IMR-90 (cell line): Measurements from ENCODE around the gene PELO. TPM values are rescaled to one million over a fixed set of nuclear protein-coding genes. Genes with fewer than 3 reads are reported as not detected.
A peak's percentile ranks its signal among the peaks of the same experiment; 100 is the strongest.

ENCODE experiments used
- ATAC-seq: fragments of 200-7000 bp; cut with Tn5 transposase; 2 replicates; pipeline ENCODE4 v1.9.1; 2020; ENCODE audit warnings: low read depth, mild to moderate bottlenecking, moderate library complexity
- BruUV-seq: library from RNA; stranded (reverse); fragments of 400-500 nt; replicated peaks from 2 replicates; lab custom pipeline; 2021; lab: Mats Ljungman, UMichigan
- CTCF ChIA-PET: fragments of 300-600 bp; formaldehyde crosslinking; extraction: SDS; loops from one replicate; lab custom pipeline; 2021; ENCODE audit warnings: antibody characterized with exemption; lab: Yijun Ruan, JAX
- POLR2A ChIA-PET: fragments of 300-600 bp; sonication (Branson Sonifier 250); formaldehyde crosslinking; loops from one replicate; lab custom pipeline; 2022; ENCODE audit warnings: antibody characterized with exemption; ENCODE audit not compliant: unreplicated experiment; lab: Charles Lee
- DNase-seq: peaks from one replicate; pipeline ENCODE4 v3.0.0; 2013
- H2AFZ ChIP-seq: replicated peaks from 2 replicates; pipeline ENCODE3; 2013; ENCODE audit warnings: low read length, mild to moderate bottlenecking; ENCODE audit not compliant: poor library complexity
- H2AK5ac ChIP-seq: 2 replicates; pipeline ENCODE4 v1.6.1; 2013; ENCODE audit warnings: low read depth, low read length, inconsistent platforms
- H2AK9ac ChIP-seq: replicated peaks from 2 replicates; pipeline ENCODE3; 2013; ENCODE audit warnings: mild to moderate bottlenecking, low read depth, low read length, moderate library complexity; ENCODE audit not compliant: poor library complexity
- H2BK120ac ChIP-seq: 2 replicates; pipeline ENCODE4 v1.6.1; 2013; ENCODE audit warnings: low read depth, low read length, inconsistent platforms
- H2BK15ac ChIP-seq: 3 replicates; pipeline ENCODE4 v1.6.1; 2013; ENCODE audit warnings: low read depth, low read length, inconsistent platforms
- H2BK20ac ChIP-seq: 2 replicates; pipeline ENCODE4 v1.6.1; 2013; ENCODE audit warnings: low read depth, mild to moderate bottlenecking, inconsistent platforms, low read length, moderate library complexity
- H2BK5ac ChIP-seq: 2 replicates; pipeline ENCODE4 v1.6.1; 2013; ENCODE audit warnings: mild to moderate bottlenecking, low read depth, low read length, inconsistent platforms; ENCODE audit not compliant: poor library complexity, severe bottlenecking
- H3K14ac ChIP-seq: replicated peaks from 2 replicates; pipeline ENCODE4 v1.6.1; 2013; ENCODE audit warnings: low read depth, low read length, inconsistent platforms
- H3K18ac ChIP-seq: 2 replicates; pipeline ENCODE4 v1.6.1; 2013; ENCODE audit warnings: low read depth, low read length, control low read depth
- H3K23ac ChIP-seq: 2 replicates; pipeline ENCODE4 v1.6.1; 2013; ENCODE audit warnings: low read depth, low read length, inconsistent platforms
- H3K27ac ChIP-seq: 2 replicates; pipeline ENCODE4 v1.5.1; 2013; ENCODE audit warnings: mild to moderate bottlenecking, control low read depth, low read length; ENCODE audit not compliant: insufficient read depth
- H3K27me3 ChIP-seq: 2 replicates; pipeline ENCODE4 v1.6.1; 2013; ENCODE audit warnings: low read length; ENCODE audit not compliant: control insufficient read depth, insufficient read depth
- H3K36me3 ChIP-seq: 2 replicates; pipeline ENCODE4 v1.6.1; 2013; ENCODE audit warnings: low read length, mixed read lengths; ENCODE audit not compliant: control insufficient read depth, insufficient read depth
- H3K4ac ChIP-seq: 2 replicates; pipeline ENCODE4 v1.6.1; 2013; ENCODE audit warnings: low read depth, low read length, inconsistent platforms
- H3K4me1 ChIP-seq: 2 replicates; pipeline ENCODE4 v1.6.1; 2013; ENCODE audit warnings: low read length, mixed read lengths; ENCODE audit not compliant: control insufficient read depth, insufficient read depth
- H3K4me2 ChIP-seq: 2 replicates; pipeline ENCODE4 v1.6.1; 2013; ENCODE audit warnings: low read depth, mild to moderate bottlenecking, control low read depth, low read length, moderate library complexity
- H3K4me3 ChIP-seq: 2 replicates; pipeline ENCODE4 v1.5.1; 2013; ENCODE audit warnings: low read depth, mild to moderate bottlenecking, control low read depth, low read length, moderate library complexity; ENCODE audit not compliant: insufficient read depth
- H3K56ac ChIP-seq: 2 replicates; pipeline ENCODE4 v1.6.1; 2013; ENCODE audit warnings: low read length, inconsistent platforms; ENCODE audit not compliant: insufficient read depth; ENCODE audit errors: extremely low read depth
- H3K79me1 ChIP-seq, 2 experiments: 2 replicates each; pipeline ENCODE4 v1.6.1; 2013; ENCODE audit warnings: low read length in 2 of 2, inconsistent platforms in 1 of 2, low read depth in 1 of 2
- H3K9ac ChIP-seq: 2 replicates; pipeline ENCODE4 v1.6.1; 2013; ENCODE audit warnings: low read depth, low read length, control low read depth
- H3K9me1 ChIP-seq: 2 replicates; pipeline ENCODE4 v1.6.1; 2013; ENCODE audit warnings: low read length, inconsistent platforms; ENCODE audit not compliant: insufficient read depth
- H3K9me3 ChIP-seq: 2 replicates; pipeline ENCODE4 v1.6.1; 2013; ENCODE audit warnings: low read length; ENCODE audit not compliant: control insufficient read depth, insufficient read depth
- H4K20me1 ChIP-seq: 2 replicates; pipeline ENCODE4 v1.6.1; 2013; ENCODE audit warnings: low read length, inconsistent platforms; ENCODE audit not compliant: insufficient read depth
- H4K5ac ChIP-seq: 2 replicates; pipeline ENCODE4 v1.6.1; 2013; ENCODE audit warnings: mild to moderate bottlenecking, low read depth, low read length, control low read depth
- H4K8ac ChIP-seq, 2 experiments: 2 replicates each; pipeline ENCODE4 v1.6.1; 2013; ENCODE audit warnings: low read depth in 2 of 2, low read length in 2 of 2, control low read depth in 1 of 2, inconsistent platforms in 1 of 2
- H4K91ac ChIP-seq: 2 replicates; pipeline ENCODE4 v1.6.1; 2013; ENCODE audit warnings: low read depth, low read length, inconsistent platforms; ENCODE audit not compliant: insufficient read depth
- CTCF ChIP-seq: conservative IDR thresholded peaks from 2 replicates; pipeline ENCODE4 v1.5.1; 2012; ENCODE audit warnings: mild to moderate bottlenecking, low read depth, low read length, improper control_type of control experiment
- POLR2A ChIP-seq: IDR thresholded peaks from 2 replicates; pipeline ENCODE4 v1.6.1; 2012; ENCODE audit warnings: mild to moderate bottlenecking, low read depth, low read length
- WGBS, 2 experiments: methylation state at CpG; one replicate each; pipeline versions ENCODE4 v1.1.5 to v1.1.7; 2013; ENCODE audit warnings: missing lambda C conversion rate in 2 of 2; ENCODE audit not compliant: insufficient read length in 1 of 2; ENCODE audit errors: extremely low coverage in 2 of 2; 5-methylcytosine and 5-hydroxymethylcytosine counted together
- dilution Hi-C: fragments of 300-500 bp; cut with HindIII; formaldehyde crosslinking; loops from one replicate; pipeline ENCODE4 v1.14.3; 2018; ENCODE audit warnings: low sequenced_read_pairs; ENCODE audit not compliant: unreplicated experiment
- in situ Hi-C: fragments of 300-500 bp; cut with MboI; formaldehyde crosslinking; loops from 3 replicates; pipeline ENCODE4 v1.14.3; 2019; ENCODE audit warnings: low sequenced_read_pairs, inconsistent platforms, mixed read lengths
- intact Hi-C: fragments of 100-400 bp; cut with micrococcal nuclease; formaldehyde crosslinking; loops from 2 replicates; pipeline ENCODE4 v1.10.0; 2022
- polyA plus RNA-seq, 3 experiments: library from polyadenylated mRNA; depleted of rRNA; stranded (reverse); fragments of >200 nt; gene quantifications; 2 replicates each; pipeline ENCODE4 v1.2.3, GENCODE V29; 2012; ENCODE audit warnings: low replicate concordance in 1 of 3
- total RNA-seq: library from RNA; depleted of rRNA; stranded (reverse); fragments of >200 nt; gene quantifications from 2 replicates; pipeline ENCODE4 v1.2.3, GENCODE V29; 2012

Gene PELO
- total and polyA plus RNA-seq, 2 of the 4 experiments (the other 2 are of a cell fraction): 42.4 to 48.9 TPM

- in situ Hi-C loops: loop anchor here (5.0 kb wide), 1 partner anchor 33 kb away; no protein-coding TSS in a partner anchor
- POLR2A ChIA-PET: interaction anchor here (0.6 kb wide), 1 partner anchor 16 kb away, joined by 3 read pairs; no protein-coding TSS in a partner anchor
- H3K4me2 ChIP-seq: peak overlapping the region; percentile 75
Observed at GRCh38 chr5:52804387-52804791, 16.7 kb downstream of the PELO start.

More at GRCh38 chr5:52804387-52804791, 16.7 kb downstream of the PELO start:
- H3K9me3 ChIP-seq: no peaks in the 10 kb centered on the region
- H2BK5ac ChIP-seq: peak overlapping the region; percentile 93
- no TSS peak for BruUV-seq
- no peak overlapping the region for H2AK9ac ChIP-seq
- H4K91ac ChIP-seq: no peak overlapping the region
- H3K4me3 ChIP-seq: peak overlapping the region; percentile 28; the same call in 1 of the 2 replicates
- no peak overlapping the region for H4K5ac ChIP-seq
- H3K18ac ChIP-seq: no peak overlapping the region
- peaks cover 30% of the 10 kb centered on the region for H4K20me1 ChIP-seq
- no peak overlapping the region for H2AK5ac ChIP-seq
- TF ChIP-seq CTCF (no peak), POLR2A (0 out of 2 replicates have a peak, but pooled peaks have one; percentile 6)
- peaks cover 12% of the 10 kb centered on the region for H3K4me1 ChIP-seq
- H2BK120ac ChIP-seq: no peak overlapping the region
- peak overlapping the region; percentile 41; the same call in 1 of the 2 replicates for H3K9ac ChIP-seq
- H3K56ac ChIP-seq: 0 out of 2 replicates have a peak overlapping the region, but pooled peaks have one; percentile 31
- CTCF ChIA-PET: interaction anchor here (1.1 to 1.6 kb wide), 3 partner anchors 35 to 111 kb away, joined by 3 to 4 read pairs (median 3); no protein-coding TSS in a partner anchor
- H3K27ac ChIP-seq: no peak overlapping the region
- WGBS, 2 experiments: no CpG with 5 or more reads among the region's 2 CpGs
- peaks cover 7 to 29% of the 10 kb centered on the region in 2 experiments for H3K79me1 ChIP-seq
- peak overlapping the region in 1 of 2 experiments; percentile 14; a peak in 1 of 4 replicates for H4K8ac ChIP-seq
- no peak for ATAC-seq
- H2AFZ ChIP-seq: no peak overlapping the region
- H3K23ac ChIP-seq: peak overlapping the region; percentile 42; the same call in 1 of the 2 replicates
- dilution Hi-C loops: no loop called here
- peaks cover 3% of the 10 kb centered on the region; the same call in 1 of the 2 replicates for H3K9me1 ChIP-seq
- intact Hi-C loops: loop anchor here (1.0 kb wide), 1 partner anchor 111 kb away; no protein-coding TSS in a partner anchor
- no peak for DNase-seq
- H3K4ac ChIP-seq: peak overlapping the region; percentile 7; the same call in 1 of the 2 replicates
- H2BK20ac ChIP-seq: no peak overlapping the region
- H3K27me3 ChIP-seq: no peaks in the 10 kb centered on the region
- no peak overlapping the region; the same call in 1 of the 2 replicates for H3K14ac ChIP-seq
- H3K36me3 ChIP-seq: peaks cover 13% of the 10 kb centered on the region
- no peak overlapping the region for H2BK15ac ChIP-seq
